ENCODE measurements around the gene HPS1.

HPS1 gene

GRCh38 chr10:98432330-98432729, 14.4 kb downstream of the HPS1 start:
- DNase-seq (ENCODE audit: low read depth, low spot score): no peak

GRCh38 chr10:98431016-98431415, 15.7 kb downstream of the HPS1 start:
- DNase-seq (ENCODE audit: low read depth, low spot score): no peak

DNA sequence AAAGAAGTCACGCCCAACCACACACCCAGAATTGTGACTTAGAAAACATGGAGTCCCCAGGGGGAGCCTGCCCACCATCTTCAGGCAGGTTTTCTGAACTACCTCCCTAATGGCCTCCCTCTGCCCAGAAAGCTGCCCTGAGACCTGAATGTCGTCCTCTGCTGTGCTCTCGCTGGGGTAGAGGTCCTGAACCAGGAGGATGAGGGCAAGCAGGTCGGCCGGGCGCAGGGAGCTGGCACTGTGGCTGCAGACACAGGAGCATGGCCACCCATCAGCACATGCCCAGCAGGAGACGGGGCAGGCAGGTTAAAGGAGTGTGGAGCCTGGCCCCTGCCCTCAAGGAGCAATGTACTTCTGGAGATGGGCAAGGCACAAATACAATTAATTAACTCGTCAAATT, 16.3 kb downstream of the HPS1 start:
- no peak for DNase-seq (ENCODE audit: low read depth, low spot score)

GRCh38 chr10:98429320-98430072, 17.2 kb downstream of the HPS1 start:
- no peak for DNase-seq (ENCODE audit: low read depth, low spot score)

- no peak for DNase-seq (ENCODE audit: low read depth, low spot score)
Measured at GRCh38 chr10:98427011-98427515, 19.7 kb downstream of the HPS1 start.

DNA sequence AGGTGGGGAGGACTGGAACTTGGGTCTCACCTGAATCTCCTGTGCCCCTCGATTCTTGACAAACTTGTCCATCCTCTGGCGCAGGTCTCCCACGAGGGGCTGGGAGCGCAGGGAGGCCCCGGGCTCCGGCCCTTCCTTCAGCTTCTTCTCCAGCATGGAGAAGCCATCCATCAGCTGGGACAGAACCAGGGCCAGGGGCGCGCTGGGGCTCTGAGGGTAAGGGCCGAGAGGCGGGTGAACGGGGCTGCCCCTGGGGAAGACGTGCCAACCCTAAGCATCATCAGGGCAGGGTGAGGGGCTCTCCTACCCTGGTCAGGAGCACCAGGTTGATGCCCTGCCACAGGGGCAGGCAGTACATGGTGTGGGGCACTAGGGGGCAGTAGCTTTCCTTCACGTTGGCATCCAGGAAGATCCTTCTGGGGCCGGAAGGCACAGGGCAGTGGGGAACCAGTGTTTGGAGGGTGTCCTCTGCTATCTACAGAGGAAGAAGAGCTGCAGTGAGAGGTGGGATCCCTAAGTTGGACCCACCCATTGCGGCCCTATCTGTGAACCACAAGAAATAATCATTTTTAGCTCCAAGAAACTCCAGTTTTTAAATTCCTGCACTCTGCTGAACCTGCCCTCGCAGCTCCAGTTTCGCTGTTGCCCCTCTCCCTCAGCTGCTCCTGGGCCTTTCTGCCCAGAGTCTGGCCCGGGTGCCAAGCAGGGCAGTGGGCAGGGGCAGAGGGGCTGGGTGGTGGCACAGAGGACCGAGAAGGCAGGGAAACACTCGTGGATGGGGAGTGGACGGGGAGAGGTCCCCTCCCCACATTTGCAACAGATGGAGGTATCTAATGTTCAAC, 21.0 kb downstream of the HPS1 start:
- DNase-seq (ENCODE audit: low read depth, low spot score): no peak

DNA sequence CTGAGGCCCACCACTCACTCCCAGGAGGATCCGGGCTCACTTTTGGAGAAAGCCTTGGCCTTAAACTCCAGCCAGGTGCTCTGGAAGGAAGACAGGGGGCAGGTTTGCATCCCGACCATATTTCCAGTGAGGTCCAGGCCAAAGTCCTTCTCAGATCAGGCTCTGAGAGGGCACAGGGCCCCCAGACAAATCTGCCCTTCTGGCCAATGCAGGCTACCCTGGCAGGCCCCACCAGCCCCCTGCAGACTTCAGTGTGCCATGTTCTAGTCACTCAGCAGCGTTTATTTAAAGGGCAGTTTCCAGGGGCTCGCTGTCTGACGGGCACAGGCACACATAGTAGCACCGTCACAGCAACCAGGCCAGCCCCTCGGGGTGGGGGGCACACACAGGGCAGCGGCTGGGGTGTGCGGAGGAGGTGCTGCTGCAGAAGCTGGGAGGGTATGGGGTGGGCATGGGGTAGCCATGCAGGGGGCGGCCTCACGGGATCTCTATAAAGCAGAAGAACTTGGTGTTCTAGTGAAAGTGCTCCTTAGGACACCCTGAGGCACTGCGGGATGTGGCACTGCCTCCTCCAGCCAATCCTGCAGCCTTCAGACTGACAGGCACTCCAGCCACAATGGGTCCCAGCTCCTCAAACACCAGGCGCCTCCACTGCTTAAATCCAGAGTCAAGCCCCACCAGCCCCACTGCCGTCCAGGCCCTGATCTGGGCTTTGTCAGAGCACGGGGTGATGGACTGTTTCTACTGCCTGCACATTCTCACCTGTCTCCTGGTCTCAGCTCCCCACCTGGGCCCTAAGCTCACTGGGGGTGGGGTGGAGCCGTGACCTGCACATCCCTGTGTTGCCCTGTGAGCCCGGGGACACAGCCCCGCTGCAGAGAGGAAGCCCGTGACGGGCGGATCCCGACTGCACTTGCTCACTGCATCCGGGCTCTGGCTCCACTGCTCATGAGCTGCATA, 22.2 kb downstream of the HPS1 start:
- DNase-seq (ENCODE audit: low read depth, low spot score): no peak

DNA sequence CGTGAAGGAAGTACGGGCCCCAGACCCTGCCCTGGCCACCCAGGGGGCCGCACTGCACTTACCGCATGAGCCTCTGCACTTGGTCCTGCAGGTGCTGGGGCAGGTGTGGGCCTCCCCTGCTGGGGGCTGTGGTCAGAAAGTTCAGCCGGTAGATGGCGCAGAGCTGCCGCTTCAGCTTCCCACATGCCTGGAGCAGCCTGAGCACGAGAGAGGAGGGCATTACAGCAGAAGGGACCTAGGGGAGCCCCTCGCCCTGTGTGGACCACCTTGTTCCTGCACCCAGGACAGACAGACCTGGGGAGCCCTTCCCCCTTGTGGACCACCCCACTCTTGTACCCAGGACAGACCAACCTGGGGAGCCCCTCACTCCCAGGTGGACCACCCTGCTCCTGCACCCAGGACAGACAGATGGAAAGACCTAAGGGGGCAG, 23.0 kb downstream of the HPS1 start:
- no peak for DNase-seq (ENCODE audit: low read depth, low spot score)

- DNase-seq (ENCODE audit: low read depth, low spot score): no peak
Measured at GRCh38 chr10:98422182-98422581, 24.6 kb downstream of the HPS1 start.

- DNase-seq (ENCODE audit: low read depth, low spot score): no peak
Measured at GRCh38 chr10:98420786-98421185, 25.9 kb downstream of the HPS1 start.

DNA sequence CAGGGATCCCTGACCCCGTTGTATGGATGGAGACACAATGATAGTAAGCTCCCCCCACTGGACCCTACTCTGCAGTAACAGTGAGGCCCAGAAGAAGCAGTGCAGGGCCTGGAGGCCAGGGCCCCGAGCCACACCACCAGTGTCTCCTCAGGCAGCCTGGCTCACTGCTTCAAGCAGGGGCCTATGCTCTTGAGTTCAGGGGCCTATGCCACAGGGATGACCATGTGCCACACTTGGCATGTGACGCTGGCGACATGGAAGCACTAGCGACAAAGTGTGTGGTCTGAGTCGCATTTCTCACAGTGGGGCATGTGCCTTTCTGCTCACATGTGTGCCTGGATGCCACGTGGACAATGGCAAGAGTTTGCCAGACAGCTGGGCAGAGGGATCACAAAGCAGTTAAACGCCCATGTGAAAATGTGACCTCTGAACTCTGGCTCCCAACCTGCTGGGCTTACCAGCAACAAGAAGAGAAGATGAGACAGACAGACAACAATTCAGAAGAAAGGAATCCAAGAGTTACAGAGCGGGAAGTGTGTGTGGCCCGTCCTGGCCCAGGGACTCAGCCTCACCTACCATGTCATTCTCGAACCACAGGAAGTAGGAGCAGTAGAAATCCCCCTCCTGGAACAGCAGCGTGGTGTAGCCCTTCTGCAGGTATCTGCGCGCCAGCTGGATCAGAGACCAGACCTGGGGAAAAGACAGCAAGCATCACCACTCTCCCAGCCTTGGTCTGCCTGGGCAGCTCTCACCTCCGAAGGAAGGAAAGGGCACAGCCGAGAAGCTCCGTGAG, 27.1 kb downstream of the HPS1 start:
- no peak for DNase-seq (ENCODE audit: low read depth, low spot score)

DNA sequence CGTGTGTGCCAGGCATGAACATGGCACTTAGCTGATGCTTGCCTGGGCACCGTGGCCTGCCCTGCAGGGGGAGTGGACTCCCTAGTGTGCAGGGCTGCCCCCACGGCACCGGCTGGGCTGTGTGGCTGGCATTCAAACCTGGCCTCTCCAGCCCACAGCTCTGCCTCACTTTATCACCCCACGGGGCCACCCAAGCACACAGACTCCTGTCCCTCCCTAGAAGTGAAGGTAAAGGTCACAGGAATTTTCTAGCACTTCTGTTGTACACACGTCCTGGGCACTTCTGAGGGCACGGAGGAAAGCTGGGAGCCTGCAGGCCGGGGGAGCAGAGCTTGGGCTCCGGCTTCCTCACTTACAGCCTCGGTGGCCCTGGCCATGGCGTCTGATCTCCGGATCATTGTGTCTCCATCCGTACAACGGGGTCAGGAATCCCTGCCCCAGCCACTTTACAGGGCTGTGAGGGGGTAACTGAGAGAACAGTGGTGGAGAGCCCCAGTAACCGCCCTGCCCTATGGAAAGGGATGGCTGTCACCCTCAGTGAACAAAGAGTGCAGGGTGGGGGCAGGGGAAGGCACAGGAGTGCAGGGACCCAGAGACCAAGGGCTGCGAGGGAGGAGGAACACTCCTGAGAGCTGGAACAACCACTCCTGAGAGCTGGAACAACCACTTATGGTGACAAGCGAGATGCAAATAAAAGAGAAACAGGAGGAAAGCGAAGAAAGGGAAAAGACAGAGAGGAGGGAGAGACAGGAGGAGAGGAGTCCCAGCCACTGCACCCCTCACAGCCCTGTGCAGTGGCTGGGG, 27.9 kb downstream of the HPS1 start:
- DNase-seq (ENCODE audit: low read depth, low spot score): no peak

- DNase-seq (ENCODE audit: low read depth, low spot score): no peak
Measured at GRCh38 chr10:98417973-98418664, 28.6 kb downstream of the HPS1 start.

DNA sequence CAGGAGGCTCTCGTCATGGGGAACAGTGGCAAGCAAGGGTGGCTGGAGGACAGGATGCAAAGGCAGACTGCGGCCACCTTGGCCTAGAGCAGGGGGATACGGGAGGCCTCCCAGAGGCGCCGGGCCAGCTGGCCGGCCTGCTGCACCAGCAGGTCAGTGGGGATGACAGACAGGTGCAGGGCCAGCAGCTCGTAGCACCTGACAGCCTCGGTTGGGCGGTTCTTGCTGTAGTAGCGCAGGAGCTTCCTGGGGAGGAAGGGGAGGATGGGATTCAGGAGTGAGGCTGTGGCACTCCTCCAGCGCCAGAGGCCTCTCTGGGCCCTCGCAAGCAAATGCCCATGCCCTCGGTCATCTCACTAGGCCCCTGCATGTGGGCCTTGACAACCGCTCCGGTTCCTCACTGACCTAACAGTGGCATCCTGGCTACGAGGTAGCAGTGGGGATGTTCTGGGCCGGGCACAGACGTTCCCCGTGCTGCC, 29.2 kb downstream of the HPS1 start:
- DNase-seq (ENCODE audit: low read depth, low spot score): no peak

DNA sequence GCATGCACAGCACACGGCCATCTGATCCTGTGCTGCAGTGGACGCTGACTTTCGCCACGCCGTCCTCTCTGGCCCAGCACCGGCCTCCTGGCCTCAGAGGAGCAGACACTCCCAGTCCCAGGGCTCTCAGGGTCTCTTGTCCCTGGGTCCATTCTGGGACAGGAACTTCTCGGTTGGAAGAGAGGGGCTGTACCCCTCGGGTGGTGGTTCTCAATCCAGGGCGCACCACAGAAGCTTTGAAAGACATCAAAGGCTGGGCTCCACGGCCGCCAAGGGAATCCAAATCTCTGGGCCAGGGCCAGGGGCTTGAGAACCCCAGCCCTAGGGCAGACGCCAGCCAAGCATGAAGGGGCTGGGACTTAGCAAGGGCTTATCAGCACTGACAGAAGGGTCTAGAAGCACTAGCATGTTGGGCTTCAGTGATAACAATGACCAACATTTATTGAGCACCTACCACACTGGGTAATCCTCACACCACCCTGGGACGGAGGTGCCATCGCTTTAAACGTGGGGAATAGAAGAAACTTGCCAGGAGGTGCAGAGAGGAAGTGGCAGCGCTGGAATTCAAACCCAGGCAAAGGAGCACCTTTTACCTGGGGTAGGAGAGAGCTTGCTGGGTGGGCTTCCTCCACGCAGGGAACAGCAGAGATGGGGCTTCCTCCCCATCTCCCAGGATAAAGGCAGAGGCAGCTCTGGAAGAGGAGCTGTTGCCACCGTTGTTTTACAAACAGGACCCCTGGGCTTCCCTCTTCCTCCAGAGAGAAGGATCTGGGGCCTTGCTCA, 29.9 kb downstream of the HPS1 start:
- DNase-seq (ENCODE audit: low read depth, low spot score): no peak

- DNase-seq (ENCODE audit: low read depth, low spot score): no peak
Measured at GRCh38 chr10:98415731-98416119, 31.0 kb downstream of the HPS1 start.

DNA sequence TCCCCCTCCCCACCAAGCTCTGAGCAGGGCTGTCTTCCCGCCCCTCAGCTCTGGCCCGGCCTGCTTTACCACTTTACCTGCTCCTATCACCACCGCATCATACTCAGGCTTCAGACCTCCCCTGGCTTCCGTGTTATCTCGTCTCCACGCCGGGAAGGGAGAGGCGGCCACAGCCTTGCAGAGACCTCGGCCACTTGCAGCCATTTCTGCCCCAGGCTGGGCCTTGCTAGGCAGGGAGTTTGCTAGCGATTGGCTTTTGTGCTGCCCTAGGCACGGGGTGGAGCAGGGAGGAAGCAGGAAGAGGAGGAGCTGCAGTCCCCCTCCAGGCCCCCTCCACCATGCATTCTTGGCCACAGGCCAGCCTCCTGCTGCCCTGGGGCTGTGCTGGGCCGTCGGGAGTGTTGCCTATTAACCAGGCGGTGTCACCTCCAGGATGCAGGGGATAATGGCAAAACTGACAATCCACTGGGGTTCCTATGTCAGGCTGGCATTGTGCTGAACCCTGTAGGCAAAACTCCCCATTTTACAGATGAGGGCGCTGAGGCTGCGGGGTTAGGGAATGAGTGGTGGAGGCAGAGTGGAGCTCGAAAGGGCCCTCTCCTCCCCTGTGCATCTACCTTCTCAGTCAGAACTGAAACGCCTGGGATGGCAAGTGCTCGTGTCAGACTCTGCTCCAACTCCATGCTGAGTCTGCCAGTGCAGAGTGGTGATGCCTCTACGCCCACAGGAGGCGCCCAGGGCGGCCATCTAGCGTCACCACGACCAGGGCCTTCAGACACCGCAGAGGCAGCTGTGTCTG, 31.6 kb downstream of the HPS1 start, which contains the start of gene PYROXD2:
PYROXD2 (minus strand) TSS at position 251 of the 799 bp plus-strand sequence; CDS start at position 204, 47 bp downstream.
- peak; percentile 56 for DNase-seq (ENCODE audit: low read depth, low spot score)

DNA sequence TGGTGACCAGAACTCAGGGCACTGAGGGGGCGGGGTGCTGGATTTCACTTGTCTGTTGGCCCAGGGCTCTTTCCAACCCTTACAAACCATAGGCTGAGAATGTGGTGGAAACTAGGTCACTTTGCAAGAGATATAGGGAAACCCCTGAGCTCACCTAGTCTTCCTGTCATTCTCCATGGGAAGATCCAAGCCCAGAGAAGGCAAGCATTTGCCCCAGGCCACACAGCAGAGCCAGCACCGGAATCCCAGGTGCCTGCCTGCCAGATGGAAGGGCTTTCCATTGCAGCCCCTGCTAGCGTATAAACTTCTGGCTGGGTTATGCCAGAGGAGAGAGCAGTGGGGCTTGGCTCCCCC, 32.2 kb downstream of the HPS1 start:
- no peak for DNase-seq (ENCODE audit: low read depth, low spot score)
